ENCODE results near the gene TREM2. TPM values are rescaled to one million over a fixed set of nuclear protein-coding genes. Genes with fewer than 3 reads are reported as not detected.

TREM2 gene
- total and polyA plus RNA-seq, 2 donors (not counting 1 experiment from before 2014, with no cell fraction given): 0.33 TPM; not detected in 1

- Histone ChIP-seq H3K9ac (ENCODE audit: low read length) (no peak overlapping the region), H3K79me2 (ENCODE audit: control insufficient read depth, insufficient read depth, low read length) (no peaks in the 10 kb centered on the region), H3K27ac (ENCODE audit: low read length in 2 of 2) (no peak overlapping the region), H2AFZ (ENCODE audit: insufficient read depth, low read depth, low read length, poor library complexity, severe bottlenecking) (no peak overlapping the region), H3K36me3 (replicated peaks in 1 of 2; ENCODE audit: control extremely low read depth in 1 of 2, control insufficient read depth in 1 of 2, extremely low read depth in 1 of 2, insufficient read depth in 2 of 2, low read length in 1 of 2) (peaks cover 0 to 9% of the 10 kb centered on the region in 2 experiments), H3K9me3 (ENCODE audit: control extremely low read depth in 1 of 3, control insufficient read depth in 2 of 3, insufficient read depth in 1 of 3, low read length in 2 of 3) (no peaks in the 10 kb centered on the region), H4K20me1 (ENCODE audit: control insufficient read depth, insufficient read depth, low read length, poor library complexity, severe bottlenecking) (no peaks in the 10 kb centered on the region), H3K4me1 (ENCODE audit: control insufficient read depth in 2 of 2, insufficient read depth in 2 of 2, low read length in 2 of 2) (no peaks in the 10 kb centered on the region), H3K4me3 (ENCODE audit: control extremely low read depth in 1 of 5, extremely low read depth in 1 of 5, insufficient read depth in 1 of 5, low read depth in 2 of 5, low read length in 4 of 5) (no peak overlapping the region), H3K27me3 (replicated peaks in 1 of 4; ENCODE audit: control extremely low read depth in 1 of 4, control insufficient read depth in 3 of 4, insufficient read depth in 4 of 4, low read length in 3 of 4) (no peaks in the 10 kb centered on the region), H3K4me2 (replicated peaks; ENCODE audit: low read depth, low read length, poor library complexity, severe bottlenecking) (no peak overlapping the region)
- intact Hi-C loops (cut with micrococcal nuclease): no loop called here
- no peak overlapping the region for H3K4me3 Mint-ChIP-seq
- ATAC-seq (ENCODE audit: low read depth): no peak
- H3K4me1 Mint-ChIP-seq: no peaks in the 10 kb centered on the region
- CTCF ChIA-PET: interaction anchor here (0.7 kb wide), 1 partner anchor 142 kb away, joined by 3 read pairs; no protein-coding TSS in a partner anchor
- H3K27me3 Mint-ChIP-seq: no peaks in the 10 kb centered on the region
- H3K27ac Mint-ChIP-seq: no peak overlapping the region
- POLR2A ChIA-PET: no interaction called here
- DNase-seq: no peak
- TF ChIP-seq, protein P1, sequence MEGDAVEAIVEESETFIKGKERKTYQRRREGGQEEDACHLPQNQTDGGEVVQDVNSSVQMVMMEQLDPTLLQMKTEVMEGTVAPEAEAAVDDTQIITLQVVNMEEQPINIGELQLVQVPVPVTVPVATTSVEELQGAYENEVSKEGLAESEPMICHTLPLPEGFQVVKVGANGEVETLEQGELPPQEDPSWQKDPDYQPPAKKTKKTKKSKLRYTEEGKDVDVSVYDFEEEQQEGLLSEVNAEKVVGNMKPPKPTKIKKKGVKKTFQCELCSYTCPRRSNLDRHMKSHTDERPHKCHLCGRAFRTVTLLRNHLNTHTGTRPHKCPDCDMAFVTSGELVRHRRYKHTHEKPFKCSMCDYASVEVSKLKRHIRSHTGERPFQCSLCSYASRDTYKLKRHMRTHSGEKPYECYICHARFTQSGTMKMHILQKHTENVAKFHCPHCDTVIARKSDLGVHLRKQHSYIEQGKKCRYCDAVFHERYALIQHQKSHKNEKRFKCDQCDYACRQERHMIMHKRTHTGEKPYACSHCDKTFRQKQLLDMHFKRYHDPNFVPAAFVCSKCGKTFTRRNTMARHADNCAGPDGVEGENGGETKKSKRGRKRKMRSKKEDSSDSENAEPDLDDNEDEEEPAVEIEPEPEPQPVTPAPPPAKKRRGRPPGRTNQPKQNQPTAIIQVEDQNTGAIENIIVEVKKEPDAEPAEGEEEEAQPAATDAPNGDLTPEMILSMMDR (IDR thresholded peaks at IDR 0.05): no peak
- TF ChIP-seq EZH2 (IDR thresholded peaks at IDR 0.05; ENCODE audit: borderline replicate concordance, insufficient read depth, low read depth, low read length, poor library complexity, severe bottlenecking): no peak
- H3K9me3 Mint-ChIP-seq (ENCODE audit: insufficient read depth): no peaks in the 10 kb centered on the region
Measured at GRCh38 chr6:41136911-41137310, 26.0 kb downstream of the TREM2 start.

DNA sequence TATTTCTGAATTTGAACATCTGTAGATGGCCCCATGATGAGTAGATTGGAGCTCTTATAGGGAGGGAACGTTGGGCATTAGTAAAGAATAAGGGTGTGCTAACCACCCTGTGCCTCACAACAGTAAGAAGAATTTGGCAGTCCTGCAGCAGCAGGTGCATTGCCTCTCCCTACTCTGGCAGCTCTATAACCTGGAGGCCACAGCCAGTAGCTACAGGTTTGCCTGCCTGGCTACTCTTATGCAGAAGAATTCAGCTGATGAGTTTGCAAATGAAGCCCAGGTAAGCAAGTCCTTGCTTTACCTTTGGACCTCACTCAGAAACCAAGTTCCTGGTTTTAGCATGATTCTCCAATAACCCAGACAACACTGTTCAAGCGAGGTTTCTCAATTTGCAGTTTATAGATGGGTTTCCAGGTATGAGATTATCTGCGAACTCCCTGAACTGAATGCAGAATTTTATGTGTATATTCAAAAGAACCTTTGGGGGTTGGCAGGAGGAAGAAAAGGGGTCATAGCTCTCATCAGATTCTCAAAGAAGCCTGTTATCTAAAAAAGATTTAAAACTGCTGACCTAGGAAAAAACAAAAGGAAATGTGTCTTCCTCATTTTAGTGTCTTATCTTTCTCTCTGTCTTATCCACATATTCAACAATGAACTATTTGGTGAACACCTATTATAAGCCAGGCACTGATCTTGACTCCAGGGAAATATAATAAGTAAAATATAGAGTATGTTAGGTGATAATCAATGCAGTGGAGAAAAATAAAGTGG is 27.7 kb downstream of the TREM2 start:
- TF ChIP-seq EZH2 (IDR thresholded peaks at IDR 0.05; ENCODE audit: borderline replicate concordance, insufficient read depth, low read depth, low read length, poor library complexity, severe bottlenecking): no peak
- TF ChIP-seq, protein P1 (IDR thresholded peaks at IDR 0.05): no peak
- Mint-ChIP-seq H3K4me1 (no peaks in the 10 kb centered on the region), H3K9me3 (ENCODE audit: insufficient read depth) (no peaks in the 10 kb centered on the region), H3K27me3 (no peaks in the 10 kb centered on the region), H3K27ac (no peak overlapping the region), H3K4me3 (no peak overlapping the region)
- Histone ChIP-seq H3K9ac (ENCODE audit: low read length) (no peak overlapping the region), H3K27ac (ENCODE audit: low read length in 2 of 2) (no peak overlapping the region), H3K27me3 (replicated peaks in 1 of 4; ENCODE audit: control extremely low read depth in 1 of 4, control insufficient read depth in 3 of 4, insufficient read depth in 4 of 4, low read length in 3 of 4) (no peaks in the 10 kb centered on the region), H4K20me1 (ENCODE audit: control insufficient read depth, insufficient read depth, low read length, poor library complexity, severe bottlenecking) (no peaks in the 10 kb centered on the region), H2AFZ (ENCODE audit: insufficient read depth, low read depth, low read length, poor library complexity, severe bottlenecking) (no peak overlapping the region), H3K9me3 (ENCODE audit: control extremely low read depth in 1 of 3, control insufficient read depth in 2 of 3, insufficient read depth in 1 of 3, low read length in 2 of 3) (no peaks in the 10 kb centered on the region), H3K4me3 (ENCODE audit: control extremely low read depth in 1 of 5, extremely low read depth in 1 of 5, insufficient read depth in 1 of 5, low read depth in 2 of 5, low read length in 4 of 5) (no peak overlapping the region), H3K36me3 (replicated peaks in 1 of 2; ENCODE audit: control extremely low read depth in 1 of 2, control insufficient read depth in 1 of 2, extremely low read depth in 1 of 2, insufficient read depth in 2 of 2, low read length in 1 of 2) (peaks cover 0 to 9% of the 10 kb centered on the region in 2 experiments), H3K79me2 (ENCODE audit: control insufficient read depth, insufficient read depth, low read length) (no peaks in the 10 kb centered on the region), H3K4me1 (ENCODE audit: control insufficient read depth in 2 of 2, insufficient read depth in 2 of 2, low read length in 2 of 2) (no peaks in the 10 kb centered on the region), H3K4me2 (replicated peaks; ENCODE audit: low read depth, low read length, poor library complexity, severe bottlenecking) (no peak overlapping the region)
- DNase-seq (no peak), ATAC-seq (ENCODE audit: low read depth) (no peak)
- WGBS (ENCODE audit: insufficient coverage): no CpG with 5 or more reads among the region's 3 CpGs
- ChIA-PET CTCF (no interaction called here), POLR2A (no interaction called here)
- intact Hi-C loops (cut with micrococcal nuclease): no loop called here

Measured in B cell (primary cell).